Ectodermal cell (in vitro differentiated cells): ENCODE data around the gene ALDH2.

Experiments used
- H3K27ac ChIP-seq: 2 replicates; pipeline ENCODE4 v1.7.0; 2013; ENCODE audit warnings: mild to moderate bottlenecking, low read depth, low read length; ENCODE audit not compliant: insufficient read depth, poor library complexity, severe bottlenecking
- H3K27me3 ChIP-seq: 2 replicates; pipeline ENCODE4 v1.7.0; 2013; ENCODE audit warnings: mild to moderate bottlenecking, low read length; ENCODE audit not compliant: insufficient read depth, control insufficient read depth, poor library complexity, severe bottlenecking
- H3K36me3 ChIP-seq: one replicate; pipeline ENCODE4 v1.7.0; 2013; ENCODE audit warnings: low read length; ENCODE audit not compliant: control insufficient read depth, insufficient read depth
- H3K4me1 ChIP-seq: one replicate; pipeline ENCODE4 v1.7.0; 2013; ENCODE audit warnings: low read length; ENCODE audit not compliant: control insufficient read depth, insufficient read depth
- H3K4me3 ChIP-seq: 2 replicates; pipeline ENCODE4 v1.7.0; 2013; ENCODE audit warnings: low read depth, low read length, control low read depth; ENCODE audit not compliant: insufficient read depth
- H3K9me3 ChIP-seq: 2 replicates; pipeline ENCODE4 v1.7.0; 2013; ENCODE audit warnings: mild to moderate bottlenecking, low read length, moderate library complexity; ENCODE audit not compliant: control insufficient read depth
- WGBS, 2 experiments: methylation state at CpG; one replicate each; pipeline ENCODE4 v1.1.7; 2013; ENCODE audit warnings: missing lambda C conversion rate in 2 of 2; 5-methylcytosine and 5-hydroxymethylcytosine counted together

ALDH2 gene

GRCh38 chr12:111840807-111841206 lies 74.1 kb downstream of the ALDH2 start:
- no peaks in the 10 kb centered on the region for H3K27me3 ChIP-seq
- 59 to 60% methylated on average over 11 of the region's 11 CpGs for WGBS, 2 experiments
- H3K27ac ChIP-seq, result no peak overlapping the region
- peaks cover 18% of the 10 kb centered on the region for H3K4me1 ChIP-seq
- H3K36me3 ChIP-seq, result peaks cover 5% of the 10 kb centered on the region
- H3K4me3 ChIP-seq, result peak overlapping the region; percentile 92
- H3K9me3 ChIP-seq, result no peaks in the 10 kb centered on the region

- Histone ChIP-seq H3K9me3 (no peaks in the 10 kb centered on the region), H3K4me1 (peaks cover 18% of the 10 kb centered on the region), H3K27me3 (no peaks in the 10 kb centered on the region), H3K36me3 (peaks cover 5% of the 10 kb centered on the region), H3K4me3 (peak overlapping the region; percentile 92), H3K27ac (peak overlapping the region; percentile 91)
- 1 to 2% methylated on average over 13 of the region's 13 CpGs for WGBS, 2 experiments
Measured at GRCh38 chr12:111841236-111841749, 74.6 kb downstream of the ALDH2 start.

- WGBS, 2 experiments, result 0% methylated on average over 84 of the region's 84 CpGs
- H3K27ac ChIP-seq, result peak within 1 kb of the TSS; percentile 91
- peak within 1 kb of the TSS; percentile 92 for H3K4me3 ChIP-seq
- H3K27me3 ChIP-seq, result no peaks in the 10 kb centered on the region
- H3K36me3 ChIP-seq, result peaks cover 5% of the 10 kb centered on the region
- peaks cover 18% of the 10 kb centered on the region for H3K4me1 ChIP-seq
- no peaks in the 10 kb centered on the region for H3K9me3 ChIP-seq
Measured at GRCh38 chr12:111841750-111842555, 75.2 kb downstream of the ALDH2 start, which contains the start of gene MAPKAPK5. TSS of gene MAPKAPK5 (plus strand) at chr12:111842228. CDS start at chr12:111842734, 506 bp downstream.

GRCh38 chr12:111842556-111843396 lies 76.0 kb downstream of the ALDH2 start:
- 6% methylated on average over 44 of the region's 44 CpGs for WGBS, 2 experiments
- Histone ChIP-seq H3K4me3 (peak overlapping the region; percentile 92), H3K27me3 (no peaks in the 10 kb centered on the region), H3K9me3 (peaks cover under 1% of the 10 kb centered on the region), H3K36me3 (peaks cover 5% of the 10 kb centered on the region), H3K27ac (peak overlapping the region; percentile 91), H3K4me1 (peaks cover 18% of the 10 kb centered on the region)

GRCh38 chr12:111846016-111846415 lies 79.3 kb downstream of the ALDH2 start:
- H3K4me1 ChIP-seq, result peaks cover 10% of the 10 kb centered on the region
- H3K4me3 ChIP-seq, result no peak overlapping the region
- H3K27me3 ChIP-seq, result no peaks in the 10 kb centered on the region
- 94 to 100% methylated on average over 2 of the region's 2 CpGs for WGBS, 2 experiments
- peaks cover 6% of the 10 kb centered on the region for H3K36me3 ChIP-seq
- no peak overlapping the region for H3K27ac ChIP-seq
- H3K9me3 ChIP-seq, result peaks cover 2% of the 10 kb centered on the region

- Histone ChIP-seq H3K4me1 (no peaks in the 10 kb centered on the region), H3K36me3 (peaks cover 6% of the 10 kb centered on the region), H3K27ac (no peak overlapping the region), H3K4me3 (no peak overlapping the region), H3K9me3 (peaks cover 2% of the 10 kb centered on the region), H3K27me3 (no peaks in the 10 kb centered on the region)
- 91 to 98% methylated on average over 2 of the region's 2 CpGs for WGBS, 2 experiments
Measured at GRCh38 chr12:111850526-111850925, 83.8 kb downstream of the ALDH2 start.

GRCh38 chr12:111858186-111858585 lies 91.5 kb downstream of the ALDH2 start:
- Histone ChIP-seq H3K9me3 (no peaks in the 10 kb centered on the region), H3K27ac (no peak overlapping the region), H3K4me1 (no peaks in the 10 kb centered on the region), H3K36me3 (no peaks in the 10 kb centered on the region), H3K4me3 (no peak overlapping the region), H3K27me3 (no peaks in the 10 kb centered on the region)
- WGBS, 2 experiments, result 88 to 91% methylated on average over 2 of the region's 2 CpGs

- H3K27me3 ChIP-seq, result no peaks in the 10 kb centered on the region
- WGBS, 2 experiments, result 94 to 96% methylated on average over 7 of the region's 7 CpGs
- H3K9me3 ChIP-seq, result no peaks in the 10 kb centered on the region
- no peak overlapping the region for H3K4me3 ChIP-seq
- no peaks in the 10 kb centered on the region for H3K4me1 ChIP-seq
- H3K36me3 ChIP-seq, result no peaks in the 10 kb centered on the region
- H3K27ac ChIP-seq, result no peak overlapping the region
Measured at GRCh38 chr12:111858778-111859177, 92.0 kb downstream of the ALDH2 start.

- no peak overlapping the region for H3K4me3 ChIP-seq
- H3K27ac ChIP-seq, result no peak overlapping the region
- H3K36me3 ChIP-seq, result peaks cover 8% of the 10 kb centered on the region
- H3K4me1 ChIP-seq, result peaks cover 26% of the 10 kb centered on the region
- no peaks in the 10 kb centered on the region for H3K27me3 ChIP-seq
- WGBS, 2 experiments, result 100% methylated on average over 1 of the region's 1 CpG
- no peaks in the 10 kb centered on the region for H3K9me3 ChIP-seq
Measured at GRCh38 chr12:111864913-111865312, 98.2 kb downstream of the ALDH2 start.
